Activated naive CD4-positive, alpha-beta T cell treated with anti-CD3 and anti-CD28 coated beads, Interleukin-2, amount 10 ng/mL, durations not matched to agents 7 days and 5 days (primary cell): ENCODE results near the gene AHNAK.
A peak's percentile ranks its signal among the peaks of the same experiment; 100 is the strongest.
"Not testable (repeated sequence)": the region's sequence is repeated elsewhere in the genome, so short reads cannot be mapped to it uniquely, and the experiment has no call there.

ENCODE experiments used
- CTCF ChIA-PET: fragments of 350-600 bp; sonication (Branson Sonifier 250); formaldehyde crosslinking; loops from one replicate; lab custom pipeline; 2021; ENCODE audit warnings: antibody characterized with exemption; lab: Charles Lee
- DNase-seq: peaks from one replicate; pipeline ENCODE4 v3.0.0-alpha.2; 2020
- H3K27ac Mint-ChIP-seq: one replicate; pipeline ENCODE4 v1.8.0; 2021; ENCODE audit warnings: mild to moderate bottlenecking, moderate library complexity, mixed read lengths
- H3K27me3 Mint-ChIP-seq: one replicate; pipeline ENCODE4 v1.8.0; 2021; ENCODE audit warnings: mild to moderate bottlenecking, mixed read lengths
- H3K36me3 Mint-ChIP-seq: one replicate; pipeline ENCODE4 v1.8.0; 2021; ENCODE audit warnings: mixed read lengths
- H3K4me1 Mint-ChIP-seq: one replicate; pipeline ENCODE4 v1.8.0; 2021; ENCODE audit warnings: mixed read lengths
- H3K4me3 Mint-ChIP-seq: one replicate; pipeline ENCODE4 v1.8.0; 2021; ENCODE audit warnings: mild to moderate bottlenecking, moderate library complexity, mixed read lengths
- H3K9me3 Mint-ChIP-seq: one replicate; pipeline ENCODE4 v1.8.0; 2021; ENCODE audit warnings: mixed read lengths

AHNAK gene

DNA sequence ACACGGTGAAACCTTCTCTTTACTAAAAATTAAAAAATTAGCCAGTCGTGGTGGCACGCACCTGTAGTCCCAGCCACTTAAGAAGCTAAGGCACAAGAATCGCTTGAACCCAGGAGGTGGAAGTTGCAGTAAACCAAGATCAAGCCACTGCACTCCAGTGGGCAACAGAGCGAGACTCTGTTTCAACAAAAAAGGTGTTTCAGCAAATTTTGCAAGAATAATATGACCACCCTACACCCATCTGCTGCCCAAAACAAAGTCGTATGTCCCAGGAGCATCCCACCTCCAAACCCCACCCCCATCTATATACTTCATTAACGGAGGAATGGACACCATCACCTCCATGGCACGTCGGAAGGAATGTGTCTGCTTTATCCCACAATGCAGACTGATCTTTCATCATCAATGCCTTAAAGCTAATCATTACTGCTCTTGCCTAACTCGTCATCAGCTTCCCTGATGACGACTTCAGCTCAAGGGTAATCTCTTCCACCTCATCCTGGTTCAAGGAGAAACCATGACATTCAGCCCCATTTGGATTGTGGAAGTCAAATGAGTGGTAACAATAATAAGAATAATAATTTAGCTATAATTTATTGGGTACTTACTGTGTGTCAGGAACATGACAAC lies 93.7 kb downstream of the AHNAK start:
- H3K27me3 Mint-ChIP-seq, result peaks cover 8% of the 10 kb centered on the region
- peaks cover 2% of the 10 kb centered on the region for H3K4me1 Mint-ChIP-seq
- no peak for DNase-seq
- H3K9me3 Mint-ChIP-seq, result no peaks in the 10 kb centered on the region
- no peak overlapping the region for H3K4me3 Mint-ChIP-seq
- CTCF ChIA-PET, result interaction anchor here (0.6 to 1.0 kb wide), 2 partner anchors 17 to 28 kb away, joined by 3 read pairs; no protein-coding TSS in a partner anchor
- H3K36me3 Mint-ChIP-seq, result no peaks in the 10 kb centered on the region
- no peak overlapping the region for H3K27ac Mint-ChIP-seq

DNA sequence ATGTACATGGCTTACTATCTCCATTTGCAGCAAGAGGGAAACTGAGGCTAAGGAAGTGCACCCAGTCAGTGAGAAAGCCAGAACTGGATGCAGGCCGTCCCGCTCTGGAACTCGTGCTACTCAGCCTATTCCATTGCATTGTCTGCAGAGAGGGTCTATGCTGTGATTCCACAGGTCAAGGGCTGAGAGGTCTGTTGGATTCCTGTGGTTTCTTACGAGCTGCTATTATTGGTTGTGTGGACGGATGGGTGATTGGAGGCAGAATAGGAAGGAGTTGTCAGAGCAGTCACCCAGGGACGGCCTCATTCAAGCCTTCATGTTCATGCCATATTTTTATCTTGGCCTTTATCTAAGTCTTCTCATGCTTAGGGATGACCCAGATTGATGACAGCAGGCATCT lies 94.3 kb downstream of the AHNAK start:
- no peak for DNase-seq
- Mint-ChIP-seq H3K27me3 (peaks cover 15% of the 10 kb centered on the region), H3K4me1 (peaks cover 2% of the 10 kb centered on the region), H3K4me3 (no peak overlapping the region), H3K9me3 (no peaks in the 10 kb centered on the region), H3K36me3 (no peaks in the 10 kb centered on the region), H3K27ac (no peak overlapping the region)
- CTCF ChIA-PET, result no interaction called here

DNA sequence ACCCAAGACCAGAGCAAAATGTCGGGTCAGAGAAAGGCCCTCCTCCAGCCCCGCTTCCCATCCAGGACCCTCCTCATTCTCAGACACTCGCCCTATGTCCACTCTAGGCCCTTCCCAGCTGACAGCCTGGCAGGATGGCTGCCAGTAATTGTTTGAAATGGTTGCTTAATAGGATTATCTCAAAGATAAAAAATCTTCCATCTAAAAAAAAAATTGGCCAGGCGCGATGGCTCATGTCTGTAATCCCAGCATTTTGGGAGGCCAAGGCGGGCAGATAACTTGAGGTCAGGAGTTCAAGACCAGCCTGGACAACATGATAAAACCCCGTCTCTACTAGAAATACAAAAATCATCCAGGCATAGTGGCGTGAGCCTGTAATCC lies 95.4 kb downstream of the AHNAK start:
- Mint-ChIP-seq H3K4me1 (peaks cover 2% of the 10 kb centered on the region), H3K27ac (no peak overlapping the region), H3K9me3 (no peaks in the 10 kb centered on the region), H3K27me3 (peaks cover 26% of the 10 kb centered on the region), H3K36me3 (no peaks in the 10 kb centered on the region), H3K4me3 (no peak overlapping the region)
- no peak for DNase-seq
- CTCF ChIA-PET, result no interaction called here

- H3K4me3 Mint-ChIP-seq, result no peak overlapping the region
- peaks cover 31% of the 10 kb centered on the region for H3K27me3 Mint-ChIP-seq
- H3K36me3 Mint-ChIP-seq, result no peaks in the 10 kb centered on the region
- CTCF ChIA-PET, result interaction anchor here (0.9 kb wide), 2 partner anchors 26 to 28 kb away, joined by 4 to 6 read pairs; no protein-coding TSS in a partner anchor
- no peak for DNase-seq
- H3K27ac Mint-ChIP-seq, result no peak overlapping the region
- peaks cover 2% of the 10 kb centered on the region for H3K4me1 Mint-ChIP-seq
- no peaks in the 10 kb centered on the region for H3K9me3 Mint-ChIP-seq
These were observed 95.9 kb downstream of the AHNAK start for GRCh38 chr11:62450543-62451240.

- H3K27me3 Mint-ChIP-seq, result peaks cover 37% of the 10 kb centered on the region
- not testable (repeated sequence) for H3K4me3 Mint-ChIP-seq, H3K36me3 Mint-ChIP-seq
These were observed 96.7 kb downstream of the AHNAK start for GRCh38 chr11:62449912-62450311.

GRCh38 chr11:62449451-62449851 lies 97.2 kb downstream of the AHNAK start:
- CTCF ChIA-PET, result interaction anchor here (1.0 kb wide), 1 partner anchor 25 kb away, joined by 3 read pairs; no protein-coding TSS in a partner anchor

More at GRCh38 chr11:62449912-62450311, 96.7 kb downstream of the AHNAK start:
- not testable (repeated sequence) for DNase-seq, H3K9me3 Mint-ChIP-seq, H3K27ac Mint-ChIP-seq, H3K4me1 Mint-ChIP-seq
- CTCF ChIA-PET, result interaction anchor here (0.9 kb wide), 2 partner anchors 25 to 28 kb away, joined by 4 to 6 read pairs; no protein-coding TSS in a partner anchor

GRCh38 chr11:62446091-62446490 lies 100.5 kb downstream of the AHNAK start:
- no peak overlapping the region for H3K4me3 Mint-ChIP-seq
- no peak for DNase-seq
- H3K36me3 Mint-ChIP-seq, result no peaks in the 10 kb centered on the region
- peaks cover 12% of the 10 kb centered on the region for H3K4me1 Mint-ChIP-seq
- H3K27me3 Mint-ChIP-seq, result peaks cover 53% of the 10 kb centered on the region
- H3K9me3 Mint-ChIP-seq, result no peaks in the 10 kb centered on the region
- CTCF ChIA-PET, result no interaction called here
- no peak overlapping the region for H3K27ac Mint-ChIP-seq

More at GRCh38 chr11:62449451-62449851, 97.2 kb downstream of the AHNAK start:
- H3K4me1 Mint-ChIP-seq, result peaks cover 5% of the 10 kb centered on the region
- H3K27ac Mint-ChIP-seq, result no peak overlapping the region
- H3K4me3 Mint-ChIP-seq, result no peak overlapping the region
- no peaks in the 10 kb centered on the region for H3K36me3 Mint-ChIP-seq
- DNase-seq, result no peak
- H3K9me3 Mint-ChIP-seq, result no peaks in the 10 kb centered on the region
- H3K27me3 Mint-ChIP-seq, result peaks cover 42% of the 10 kb centered on the region

- peaks cover 10% of the 10 kb centered on the region for H3K4me1 Mint-ChIP-seq
- no peak overlapping the region for H3K4me3 Mint-ChIP-seq
- H3K9me3 Mint-ChIP-seq, result no peaks in the 10 kb centered on the region
- H3K27me3 Mint-ChIP-seq, result peaks cover 52% of the 10 kb centered on the region
- CTCF ChIA-PET, result interaction anchor here (1.0 to 1.6 kb wide), 2 partner anchors 50 to 97 kb away, joined by 4 read pairs; no protein-coding TSS in a partner anchor
- no peak overlapping the region for H3K27ac Mint-ChIP-seq
- no peak for DNase-seq
- H3K36me3 Mint-ChIP-seq, result no peaks in the 10 kb centered on the region
These were observed 101.3 kb downstream of the AHNAK start for GRCh38 chr11:62445314-62445740.

DNA sequence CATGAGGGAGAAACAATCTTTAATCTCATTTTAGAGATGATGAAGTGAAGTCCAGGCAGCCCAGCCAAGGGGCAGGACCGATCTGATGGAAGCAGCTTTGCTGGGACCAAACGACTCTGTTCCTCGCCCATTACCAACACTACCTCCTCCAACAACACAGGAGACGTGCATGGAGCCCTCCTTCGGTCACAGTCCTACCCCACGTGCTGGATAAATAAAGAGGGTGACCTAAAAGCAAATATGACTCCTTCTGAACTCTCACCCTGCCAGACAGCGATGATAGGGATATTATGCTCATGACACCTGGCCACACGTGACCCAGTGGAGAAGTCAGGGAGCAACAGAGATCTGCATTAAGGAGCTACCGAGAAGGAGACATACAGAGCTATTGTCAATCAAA lies 101.8 kb downstream of the AHNAK start:
- CTCF ChIA-PET, result interaction anchor here (1.0 to 1.6 kb wide), 2 partner anchors 50 to 98 kb away, joined by 4 read pairs; no protein-coding TSS in a partner anchor
- Mint-ChIP-seq H3K36me3 (no peaks in the 10 kb centered on the region), H3K27me3 (peaks cover 57% of the 10 kb centered on the region), H3K4me1 (peaks cover 10% of the 10 kb centered on the region), H3K4me3 (peak overlapping the region; percentile 65), H3K27ac (no peak overlapping the region), H3K9me3 (no peaks in the 10 kb centered on the region)
- DNase-seq, result no peak

DNA sequence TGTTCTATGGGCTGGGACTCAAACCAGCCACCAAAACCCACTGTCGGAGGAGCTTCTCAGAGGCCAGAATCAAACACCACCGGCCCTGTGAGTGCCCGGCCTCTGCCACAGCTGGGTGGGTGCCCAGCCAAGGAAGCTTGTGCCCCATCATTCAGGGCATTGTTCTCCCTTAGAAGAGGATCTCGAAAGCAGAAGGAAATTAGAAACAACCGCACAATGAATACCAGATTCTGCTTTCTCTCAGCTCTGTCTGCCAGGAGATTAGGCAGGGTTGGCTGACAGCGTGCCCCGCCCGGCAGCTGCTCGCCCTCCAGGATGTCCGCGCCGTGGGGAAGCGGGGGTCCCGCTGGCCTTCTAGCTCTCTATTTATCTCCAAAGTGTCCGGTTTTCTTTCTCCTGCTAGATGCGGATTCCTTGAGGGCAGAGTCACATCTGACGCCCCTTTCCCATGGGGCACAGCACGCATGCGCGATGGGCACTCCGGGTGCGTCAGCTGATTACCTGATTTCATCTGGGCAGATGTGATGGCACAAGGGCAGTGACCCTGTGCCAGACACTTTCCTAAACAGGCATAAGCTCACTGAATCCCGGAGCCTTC lies 102.3 kb downstream of the AHNAK start:
- Mint-ChIP-seq H3K9me3 (no peaks in the 10 kb centered on the region), H3K4me1 (peaks cover 10% of the 10 kb centered on the region), H3K27me3 (peaks cover 59% of the 10 kb centered on the region), H3K36me3 (no peaks in the 10 kb centered on the region), H3K27ac (no peak overlapping the region), H3K4me3 (peak overlapping the region; percentile 65)
- peak; percentile 42 for DNase-seq
- CTCF ChIA-PET, result interaction anchor here (0.7 to 1.6 kb wide), 3 partner anchors 43 to 98 kb away, joined by 3 to 4 read pairs (median 4); no protein-coding TSS in a partner anchor

- H3K27ac Mint-ChIP-seq, result no peak overlapping the region
- H3K27me3 Mint-ChIP-seq, result peaks cover 59% of the 10 kb centered on the region
- H3K36me3 Mint-ChIP-seq, result no peaks in the 10 kb centered on the region
- CTCF ChIA-PET, result interaction anchor here (0.7 to 1.6 kb wide), 2 partner anchors 44 to 49 kb away, joined by 3 to 4 read pairs; no protein-coding TSS in a partner anchor
- H3K9me3 Mint-ChIP-seq, result no peaks in the 10 kb centered on the region
- no peak for DNase-seq
- H3K4me1 Mint-ChIP-seq, result peaks cover 10% of the 10 kb centered on the region
- no peak overlapping the region for H3K4me3 Mint-ChIP-seq
These were observed 103.0 kb downstream of the AHNAK start for GRCh38 chr11:62443390-62444235.

DNA sequence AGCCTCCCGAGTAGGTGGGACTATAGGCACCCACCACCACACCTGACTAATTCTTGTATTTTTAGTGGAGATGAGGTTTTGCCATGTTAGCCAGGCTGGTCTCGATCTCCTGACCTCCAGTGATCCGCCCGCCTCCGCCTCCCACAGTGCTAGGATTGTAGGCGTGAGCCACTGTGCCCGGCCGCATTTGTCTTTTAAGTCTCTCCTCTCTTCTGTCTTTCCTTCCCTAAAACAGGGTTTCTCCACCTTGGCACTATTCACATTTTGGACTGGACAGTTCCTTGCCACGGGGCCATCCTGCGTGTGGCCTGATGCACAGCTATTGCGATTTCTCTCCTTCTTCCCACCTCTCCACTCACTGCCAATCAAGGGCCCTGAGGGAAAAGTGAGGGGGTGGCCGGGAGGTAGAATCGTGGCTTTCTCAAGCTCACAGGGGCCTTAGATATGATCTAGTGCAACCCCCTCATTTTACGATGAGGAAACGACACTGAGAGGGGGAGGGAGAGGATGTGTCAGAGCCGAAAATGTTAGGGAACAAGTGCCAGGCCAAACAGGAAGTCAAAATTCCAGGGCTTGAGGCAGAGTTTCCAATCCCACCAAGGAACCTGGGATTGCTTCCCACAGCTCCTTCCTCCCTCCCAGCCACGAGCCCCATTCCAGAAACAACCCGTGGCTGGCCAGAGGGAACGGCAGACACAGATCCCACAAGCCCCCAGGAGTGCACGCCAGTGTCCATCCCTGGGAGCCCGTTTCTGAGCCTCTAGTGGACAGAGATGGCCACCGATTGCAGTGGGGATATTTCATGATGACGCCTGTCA lies 106.6 kb downstream of the AHNAK start:
- peaks cover 25% of the 10 kb centered on the region for H3K27me3 Mint-ChIP-seq
- H3K4me1 Mint-ChIP-seq, result peaks cover 18% of the 10 kb centered on the region
- no peak overlapping the region for H3K27ac Mint-ChIP-seq
- no peak overlapping the region for H3K4me3 Mint-ChIP-seq
- H3K36me3 Mint-ChIP-seq, result no peaks in the 10 kb centered on the region
- no peak for DNase-seq
- no peaks in the 10 kb centered on the region for H3K9me3 Mint-ChIP-seq
- CTCF ChIA-PET, result interaction anchor here (1.2 to 1.3 kb wide), 2 partner anchors 44 to 121 kb away, joined by 3 to 4 read pairs; no protein-coding TSS in a partner anchor

GRCh38 chr11:62438641-62439040 lies 108.0 kb downstream of the AHNAK start:
- no peak for DNase-seq
- CTCF ChIA-PET, result interaction anchor here (1.2 kb wide), 1 partner anchor 43 kb away, joined by 3 read pairs; no protein-coding TSS in a partner anchor
- Mint-ChIP-seq H3K36me3 (no peaks in the 10 kb centered on the region), H3K4me1 (peaks cover 16% of the 10 kb centered on the region), H3K9me3 (no peaks in the 10 kb centered on the region), H3K27ac (no peak overlapping the region), H3K27me3 (peaks cover 19% of the 10 kb centered on the region), H3K4me3 (no peak overlapping the region)
